ENCODE measurements around the gene TXNRD1. TPM values are rescaled to one million over a fixed set of nuclear protein-coding genes. Genes with fewer than 3 reads are reported as not detected.

TXNRD1 gene
- total and polyA plus RNA-seq, 2 of the 8 experiments (the other 6 are each of a cell fraction or from before 2014, with no cell fraction given), result 56.8 to 127 TPM

- H3K4me1 ChIP-seq (replicated peaks in 1 of 4; ENCODE audit: control insufficient read depth in 3 of 4, insufficient read depth in 4 of 4, low read length in 3 of 4), result no peaks in the 10 kb centered on the region
- peaks cover 22 to 81% (median 67%) of the 10 kb centered on the region in 4 experiments for H3K36me3 ChIP-seq (ENCODE audit: control insufficient read depth in 2 of 4, insufficient read depth in 4 of 4, low read length in 3 of 4)
- POLR2A ChIA-PET (ENCODE audit: partially characterized antibody), result interaction anchor here (0.6 kb wide), 1 partner anchor 354 kb away, joined by 3 read pairs; the partner anchor contains the start of gene TDG
- DNase-seq (ENCODE audit: low read depth in 1 of 2, low spot score in 2 of 2) (no peak), FAIRE-seq (no peak)
- no peak overlapping the region for H3K23ac ChIP-seq (ENCODE audit: insufficient read length)
- no peak overlapping the region for H3K4me2 ChIP-seq (ENCODE audit: insufficient read depth in 1 of 2, low read depth in 2 of 2, low read length in 2 of 2)
- H2BK5ac ChIP-seq (ENCODE audit: low read depth, low read length), result no peak overlapping the region
- CTCF ChIA-PET (ENCODE audit: partially characterized antibody), result no interaction called here
- no peak overlapping the region for H2AFZ ChIP-seq (ENCODE audit: low read length)
- H3K27me3 ChIP-seq (replicated peaks in 1 of 4; ENCODE audit: control insufficient read depth in 3 of 4, extremely low read depth in 1 of 4, insufficient read depth in 3 of 4, low read length in 3 of 4), result no peaks in the 10 kb centered on the region
- no peak overlapping the region for H3K14ac ChIP-seq (ENCODE audit: insufficient read length)
- no peaks in the 10 kb centered on the region for H3K9me3 ChIP-seq (ENCODE audit: insufficient read depth in 2 of 2, low read depth in 1 of 2, low read length in 1 of 2)
- no peak overlapping the region for H3K4ac ChIP-seq (replicated peaks; ENCODE audit: insufficient read length, low read depth, low read length)
- no peak overlapping the region for H2BK12ac ChIP-seq (ENCODE audit: low read depth, low read length)
- no peak overlapping the region for H2BK120ac ChIP-seq (replicated peaks; ENCODE audit: low read depth, low read length)
- H3K56ac ChIP-seq (replicated peaks; ENCODE audit: insufficient read length, low read depth, low read length), result no peak overlapping the region
- no peaks in the 10 kb centered on the region for H4K20me1 ChIP-seq (replicated peaks in 1 of 2; ENCODE audit: control insufficient read depth in 1 of 2, insufficient read depth in 2 of 2, low read length in 2 of 2)
- H2BK20ac ChIP-seq (ENCODE audit: low read length), result no peak overlapping the region
- TF ChIP-seq SUZ12 (IDR thresholded peaks at IDR 0.05; ENCODE audit: low read length) (no peak), KDM5A (IDR thresholded peaks at IDR 0.05; ENCODE audit: low read length) (no peak), TAF1 (IDR thresholded peaks at IDR 0.05; ENCODE audit: low read depth, low read length) (no peak), BACH1 (IDR thresholded peaks at IDR 0.05; ENCODE audit: low read length) (no peak), POLR2A (IDR thresholded peaks at IDR 0.05; ENCODE audit: control extremely low read depth in 1 of 2, low read depth in 2 of 2, low read length in 2 of 2) (no peak), HDAC2 (IDR thresholded peaks at IDR 0.05; ENCODE audit: borderline replicate concordance in 1 of 2, low read depth in 2 of 2, low read length in 2 of 2) (no peak), CHD1 (IDR thresholded peaks at IDR 0.05; ENCODE audit: low read depth, low read length) (no peak), TBP (IDR thresholded peaks at IDR 0.05; ENCODE audit: low read depth, low read length) (no peak), USF2 (IDR thresholded peaks at IDR 0.05; ENCODE audit: low read length) (no peak), TAF7 (optimal IDR thresholded peaks at IDR 0.05; ENCODE audit: borderline replicate concordance, low read depth, low read length) (no peak)
- no peak overlapping the region for H2AK5ac ChIP-seq (ENCODE audit: low read depth, low read length)
- no peak overlapping the region for H3K4me3 ChIP-seq (ENCODE audit: extremely low read depth in 1 of 4, insufficient read depth in 2 of 4, low read depth in 3 of 4, low read length in 4 of 4)
- H4K5ac ChIP-seq (ENCODE audit: insufficient read length, low read depth, low read length), result no peak overlapping the region
- no peak overlapping the region for H3K18ac ChIP-seq (ENCODE audit: extremely low read depth, low read length)
- H2BK15ac ChIP-seq (ENCODE audit: low read length), result no peak overlapping the region
- H3K27ac ChIP-seq (ENCODE audit: low read depth, low read length), result no peak overlapping the region
- 82% methylated on average over 1 of the region's 1 CpG; no CpG with 5 or more reads in 1 of the 2 experiments for WGBS, 2 experiments (ENCODE audit: extremely low coverage in 1 of 2, insufficient coverage in 1 of 2, insufficient read length in 1 of 2, insufficient replicate concordance in 2 of 2, low coverage in 1 of 2, low lambda C conversion rate in 2 of 2, missing lambda C conversion rate in 1 of 2)
- H4K8ac ChIP-seq (ENCODE audit: extremely low read depth, insufficient read depth, low read length), result no peak overlapping the region
- no peak overlapping the region for H3K9ac ChIP-seq (replicated peaks in 1 of 4; ENCODE audit: extremely low read depth in 1 of 4, low read depth in 3 of 4, low read length in 3 of 4)
- no peaks in the 10 kb centered on the region for H3K79me1 ChIP-seq (ENCODE audit: low read depth, low read length)
- no peaks in the 10 kb centered on the region; a peak in 1 of 4 replicates for H3K79me2 ChIP-seq (ENCODE audit: control insufficient read depth in 1 of 2, insufficient read depth in 2 of 2, low read length in 2 of 2)
- no peak overlapping the region for H4K91ac ChIP-seq (replicated peaks; ENCODE audit: insufficient read length, low read length)
- H3K23me2 ChIP-seq (ENCODE audit: low read depth, low read length), result no peaks in the 10 kb centered on the region
Observed at GRCh38 chr12:104319918-104320626, 104.5 kb downstream of the TXNRD1 start.

Data from H1 (cell line).